ENCODE results near the gene NSMF.

Gene NSMF

GRCh38 chr9:137445275-137445807, 13.8 kb downstream of the NSMF start:
- no peak overlapping the region for H3K4me3 ChIP-seq (ENCODE audit: low read depth, low read length)
- peak; percentile 84 for TF ChIP-seq CTCF (IDR thresholded peaks at IDR 0.05; ENCODE audit: borderline replicate concordance, insufficient read depth, low read depth, low read length)

DNA sequence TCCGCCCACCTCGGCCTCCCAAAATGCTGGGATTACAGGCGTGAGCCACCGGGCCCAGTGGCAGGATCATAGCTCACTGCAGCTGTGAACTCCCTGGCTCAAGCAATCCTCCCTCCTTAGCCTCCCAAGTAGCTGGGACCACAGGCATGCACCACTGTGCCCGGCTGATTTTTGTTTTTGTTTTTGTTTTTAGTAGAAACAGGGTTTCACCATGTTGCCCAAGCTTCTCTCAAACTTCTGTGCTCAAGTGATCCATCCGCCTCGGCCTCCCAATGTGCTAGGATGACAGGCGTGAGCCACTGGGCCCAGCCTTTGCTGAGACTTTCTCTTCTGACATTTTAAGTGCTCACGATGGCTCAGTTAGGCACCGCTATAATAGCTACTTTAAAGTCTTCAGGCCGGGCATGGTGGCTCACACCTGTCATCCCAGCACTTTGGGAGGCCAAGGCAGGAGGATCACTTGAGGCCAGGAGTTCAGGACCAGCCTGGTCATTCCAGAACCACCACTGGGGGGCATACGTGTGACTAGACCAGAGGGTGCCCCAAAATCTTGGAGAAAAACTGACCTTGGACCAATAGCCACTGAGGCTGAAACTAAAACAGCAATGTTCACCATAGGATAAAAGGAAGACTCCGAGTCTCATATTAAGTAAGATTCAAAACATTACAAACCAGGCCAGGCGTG, 14.9 kb downstream of the NSMF start:
- H3K4me3 ChIP-seq (ENCODE audit: low read depth, low read length) = no peak overlapping the region
- 0 out of 2 replicates have a peak, but pooled peaks have one; percentile 7 for TF ChIP-seq CTCF (IDR thresholded peaks at IDR 0.05; ENCODE audit: borderline replicate concordance, insufficient read depth, low read depth, low read length)

DNA sequence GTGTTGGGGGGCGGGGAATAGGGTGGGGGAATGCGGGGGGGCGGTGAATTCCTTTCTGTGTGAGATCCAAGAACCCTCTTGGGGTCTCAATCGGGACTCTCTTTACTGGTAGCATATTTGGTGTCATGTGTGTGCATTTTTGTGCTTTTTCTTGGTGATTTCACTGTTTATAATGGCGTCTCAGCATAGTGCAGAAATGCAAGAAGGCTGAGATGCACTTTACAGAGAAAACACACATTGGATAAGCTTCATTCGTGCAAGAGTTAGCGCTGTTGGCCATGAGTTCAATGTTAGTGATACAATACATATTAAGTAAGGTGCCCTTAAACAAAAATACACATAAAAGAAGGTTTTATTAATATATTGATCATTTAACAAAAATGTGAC, 17.2 kb downstream of the NSMF start:
- H3K4me3 ChIP-seq (ENCODE audit: low read depth, low read length) = no peak overlapping the region
- no peak for TF ChIP-seq CTCF (IDR thresholded peaks at IDR 0.05; ENCODE audit: borderline replicate concordance, insufficient read depth, low read depth, low read length)

DNA sequence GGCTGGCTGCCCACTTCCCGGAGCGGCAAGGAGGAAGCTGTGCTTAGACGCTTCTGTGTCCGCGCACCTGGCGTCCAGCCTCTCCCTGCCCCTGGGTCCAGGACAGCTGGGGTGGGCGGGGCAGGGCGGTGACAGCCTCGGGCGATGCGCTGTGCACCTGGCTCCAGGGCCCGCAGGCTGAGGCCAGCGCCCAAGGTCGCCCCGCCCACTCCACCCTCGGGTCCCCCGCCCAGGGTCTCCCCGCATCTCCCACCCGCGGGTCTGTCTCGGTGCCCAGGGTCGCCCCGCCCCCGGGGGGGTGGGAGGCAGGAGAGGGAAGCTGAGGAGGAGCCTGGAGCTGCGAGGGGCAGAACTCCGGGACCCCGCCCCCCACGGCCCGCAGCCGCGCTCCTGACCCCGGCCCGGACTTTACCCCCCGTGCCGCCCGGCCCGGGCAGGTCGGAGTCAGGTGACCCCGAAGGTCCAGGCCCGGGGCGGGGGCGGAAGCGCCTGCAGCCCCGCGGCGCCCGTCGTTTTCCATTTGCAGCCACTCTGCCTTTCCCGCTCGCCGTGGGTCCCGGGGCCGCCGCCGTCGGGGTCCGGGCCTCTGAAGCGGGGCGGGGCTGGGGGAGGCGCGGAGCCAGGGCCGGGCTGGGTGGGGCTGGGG, 17.7 kb downstream of the NSMF start, which contains the start of gene ENTPD8:
Gene ENTPD8, minus strand, starts transcription at position 69 of the 646 bp plus-strand sequence. CDS start 3,072 bp downstream, outside the sequence.
- no peak within 1 kb of the TSS for H3K4me3 ChIP-seq (ENCODE audit: low read depth, low read length)
- TF ChIP-seq CTCF (IDR thresholded peaks at IDR 0.05; ENCODE audit: borderline replicate concordance, insufficient read depth, low read depth, low read length) = no peak

- TF ChIP-seq CTCF (IDR thresholded peaks at IDR 0.05; ENCODE audit: borderline replicate concordance, insufficient read depth, low read depth, low read length) = no peak
- H3K4me3 ChIP-seq (ENCODE audit: low read depth, low read length) = no peak overlapping the region
Measured at GRCh38 chr9:137439158-137439714, 19.9 kb downstream of the NSMF start.

DNA sequence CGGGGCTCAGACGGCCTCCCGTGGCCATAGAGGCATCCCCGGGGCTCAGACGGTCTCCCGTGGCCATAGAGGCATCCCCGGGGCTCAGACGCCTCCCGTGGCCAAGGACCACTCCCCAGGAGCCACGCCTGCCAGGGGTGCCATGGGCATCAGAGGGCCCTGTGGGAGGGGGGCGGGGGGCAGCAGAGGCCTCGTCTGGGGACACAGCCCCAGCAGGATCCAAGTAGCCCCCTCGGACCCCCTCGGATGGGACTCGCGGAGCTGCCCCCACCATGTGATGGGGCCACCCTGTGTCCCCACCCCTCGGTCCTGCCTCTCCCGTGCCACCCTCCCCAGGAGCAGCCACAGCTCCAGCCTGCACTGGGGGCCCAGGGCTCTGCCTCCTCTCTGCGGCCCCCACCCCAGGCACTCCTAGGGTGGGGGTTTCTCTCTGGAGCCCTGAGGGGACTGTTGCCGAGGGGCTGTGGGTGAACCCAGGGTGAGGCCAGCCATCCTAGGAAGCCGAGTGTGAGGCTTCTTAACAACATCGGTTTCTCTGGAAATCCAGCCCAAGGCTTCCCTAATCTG, 20.5 kb downstream of the NSMF start:
- TF ChIP-seq CTCF (IDR thresholded peaks at IDR 0.05; ENCODE audit: borderline replicate concordance, insufficient read depth, low read depth, low read length) = no peak
- H3K4me3 ChIP-seq (ENCODE audit: low read depth, low read length) = no peak overlapping the region

Measured in GM12875 (cell line).